ENCODE data around the gene VAMP8. TPM values are rescaled to one million over a fixed set of nuclear protein-coding genes. Genes with fewer than 3 reads are reported as not detected.
A peak's percentile ranks its signal among the peaks of the same experiment; 100 is the strongest.
"Not testable (repeated sequence)": the region's sequence is repeated elsewhere in the genome, so short reads cannot be mapped to it uniquely, and the experiment has no call there.

The VAMP8 gene
- total RNA-seq, 1 donor from 2014 or later = 51.0 TPM

DNA sequence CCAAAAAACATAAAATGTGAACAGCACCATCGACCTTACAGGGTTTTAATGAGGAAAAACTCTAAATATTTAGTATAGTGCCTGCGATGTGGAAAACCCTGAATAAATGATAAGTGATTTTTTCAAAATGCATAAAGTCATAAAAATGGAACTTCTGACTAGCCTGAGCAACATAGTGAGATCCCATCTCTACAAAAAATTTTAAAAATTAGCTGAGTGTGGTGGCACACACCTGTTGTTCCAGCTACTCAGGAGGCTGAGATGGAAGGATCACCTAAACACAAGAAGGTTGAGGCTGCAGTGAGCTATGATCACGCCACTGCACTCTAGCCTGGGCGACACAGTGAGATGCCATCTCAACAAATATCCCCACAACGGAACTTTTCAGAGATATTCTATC is 20.3 kb upstream of the VAMP8 start:
- peaks cover 8% of the 10 kb centered on the region for H3K36me3 Mint-ChIP-seq
- H3K4me1 Mint-ChIP-seq = peaks cover 20% of the 10 kb centered on the region
- no peaks in the 10 kb centered on the region for H3K27me3 Mint-ChIP-seq (ENCODE audit: low read depth)
- H3K9me3 Mint-ChIP-seq = no peaks in the 10 kb centered on the region
- TF ChIP-seq, protein P1, sequence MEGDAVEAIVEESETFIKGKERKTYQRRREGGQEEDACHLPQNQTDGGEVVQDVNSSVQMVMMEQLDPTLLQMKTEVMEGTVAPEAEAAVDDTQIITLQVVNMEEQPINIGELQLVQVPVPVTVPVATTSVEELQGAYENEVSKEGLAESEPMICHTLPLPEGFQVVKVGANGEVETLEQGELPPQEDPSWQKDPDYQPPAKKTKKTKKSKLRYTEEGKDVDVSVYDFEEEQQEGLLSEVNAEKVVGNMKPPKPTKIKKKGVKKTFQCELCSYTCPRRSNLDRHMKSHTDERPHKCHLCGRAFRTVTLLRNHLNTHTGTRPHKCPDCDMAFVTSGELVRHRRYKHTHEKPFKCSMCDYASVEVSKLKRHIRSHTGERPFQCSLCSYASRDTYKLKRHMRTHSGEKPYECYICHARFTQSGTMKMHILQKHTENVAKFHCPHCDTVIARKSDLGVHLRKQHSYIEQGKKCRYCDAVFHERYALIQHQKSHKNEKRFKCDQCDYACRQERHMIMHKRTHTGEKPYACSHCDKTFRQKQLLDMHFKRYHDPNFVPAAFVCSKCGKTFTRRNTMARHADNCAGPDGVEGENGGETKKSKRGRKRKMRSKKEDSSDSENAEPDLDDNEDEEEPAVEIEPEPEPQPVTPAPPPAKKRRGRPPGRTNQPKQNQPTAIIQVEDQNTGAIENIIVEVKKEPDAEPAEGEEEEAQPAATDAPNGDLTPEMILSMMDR (IDR thresholded peaks at IDR 0.05; ENCODE audit: unreplicated experiment) = no peak
- H3K27ac Mint-ChIP-seq = no peak overlapping the region
- no peak overlapping the region for H3K4me3 Mint-ChIP-seq
- DNase-seq (ENCODE audit: low spot score in 2 of 2, unreplicated experiment in 2 of 2) = no peak

DNA sequence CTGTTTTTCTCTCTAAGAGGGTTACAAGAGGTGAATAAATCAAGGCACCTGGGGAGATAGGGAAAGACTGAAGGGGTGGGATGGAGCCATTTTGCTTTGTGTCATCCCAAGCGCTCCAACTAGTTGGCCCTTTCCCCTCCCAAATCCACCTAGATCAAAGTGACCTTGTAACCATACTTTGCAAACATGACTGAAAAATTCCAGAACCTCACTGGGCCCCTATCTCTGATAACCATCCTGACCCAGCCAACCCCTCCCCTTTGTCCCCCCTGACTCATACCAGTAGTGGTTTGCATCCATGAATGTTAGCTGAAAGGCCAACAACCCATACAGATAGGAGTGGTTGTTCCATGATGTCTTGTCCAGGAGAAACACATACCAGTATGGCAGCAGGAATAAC is 19.2 kb upstream of the VAMP8 start:
- peaks cover 8% of the 10 kb centered on the region for H3K36me3 Mint-ChIP-seq
- TF ChIP-seq, protein P1 (IDR thresholded peaks at IDR 0.05; ENCODE audit: unreplicated experiment) = no peak

DNA sequence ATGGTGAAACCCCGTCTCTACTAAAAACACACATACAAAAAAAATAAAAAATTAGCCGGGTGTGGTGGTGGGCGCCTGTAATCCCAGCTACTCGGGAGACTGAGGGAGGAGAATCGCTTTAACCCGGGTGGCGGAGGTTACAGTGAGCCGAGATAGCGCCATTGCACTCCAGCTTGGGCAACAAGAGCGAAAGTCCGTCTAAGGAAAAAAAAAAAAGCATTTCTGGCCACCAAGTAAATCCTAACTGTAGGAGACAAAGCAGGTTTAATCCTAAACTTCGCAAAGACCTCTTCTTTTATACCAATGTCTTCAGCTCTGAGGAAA is 17.0 kb upstream of the VAMP8 start:
- not testable (repeated sequence) for H3K27me3 Mint-ChIP-seq (ENCODE audit: low read depth); H3K9me3 Mint-ChIP-seq; DNase-seq (ENCODE audit: low spot score in 2 of 2, unreplicated experiment in 2 of 2); H3K36me3 Mint-ChIP-seq
- peak overlapping the region; percentile 98 for H3K27ac Mint-ChIP-seq
- peaks cover 20% of the 10 kb centered on the region for H3K4me1 Mint-ChIP-seq
- H3K4me3 Mint-ChIP-seq = peak overlapping the region; percentile 97

More for the DNA sequence above, 19.2 kb upstream of the VAMP8 start:
- Mint-ChIP-seq H3K27ac (no peak overlapping the region), H3K27me3 (ENCODE audit: low read depth) (no peaks in the 10 kb centered on the region), H3K4me3 (no peak overlapping the region), H3K9me3 (no peaks in the 10 kb centered on the region), H3K4me1 (peaks cover 20% of the 10 kb centered on the region)
- no peak for DNase-seq (ENCODE audit: low spot score in 2 of 2, unreplicated experiment in 2 of 2)

DNA sequence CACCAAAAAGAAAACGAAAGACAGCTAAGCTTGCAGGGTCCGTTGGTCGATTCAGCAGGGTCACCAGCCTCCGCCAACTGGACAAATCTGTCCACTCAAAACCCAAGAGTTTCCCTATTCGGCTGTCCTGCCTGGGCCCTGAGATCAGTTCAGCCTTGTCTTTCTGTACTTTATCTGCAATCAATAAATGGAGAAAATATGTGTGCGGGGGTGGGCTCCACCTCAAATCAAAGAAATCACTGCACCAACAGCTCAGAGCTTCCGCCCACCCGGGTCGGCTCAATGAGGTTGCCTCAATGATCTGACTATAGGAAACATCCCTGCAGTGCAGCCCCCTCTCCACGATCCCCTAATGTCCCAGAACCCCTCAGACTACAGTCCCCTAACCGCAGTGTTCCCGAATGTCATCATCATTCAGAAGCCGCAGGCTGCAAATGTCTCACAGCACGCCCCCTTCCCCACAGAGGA is 16.5 kb upstream of the VAMP8 start:
- Mint-ChIP-seq H3K4me1 (peaks cover 20% of the 10 kb centered on the region), H3K36me3 (peaks cover 4% of the 10 kb centered on the region), H3K27me3 (ENCODE audit: low read depth) (no peaks in the 10 kb centered on the region), H3K4me3 (peak overlapping the region; percentile 97), H3K9me3 (no peaks in the 10 kb centered on the region), H3K27ac (peak overlapping the region; percentile 98)
- TF ChIP-seq, protein P1 (IDR thresholded peaks at IDR 0.05; ENCODE audit: unreplicated experiment) = no peak
- DNase-seq (ENCODE audit: low spot score in 2 of 2, unreplicated experiment in 2 of 2) = no peak

DNA sequence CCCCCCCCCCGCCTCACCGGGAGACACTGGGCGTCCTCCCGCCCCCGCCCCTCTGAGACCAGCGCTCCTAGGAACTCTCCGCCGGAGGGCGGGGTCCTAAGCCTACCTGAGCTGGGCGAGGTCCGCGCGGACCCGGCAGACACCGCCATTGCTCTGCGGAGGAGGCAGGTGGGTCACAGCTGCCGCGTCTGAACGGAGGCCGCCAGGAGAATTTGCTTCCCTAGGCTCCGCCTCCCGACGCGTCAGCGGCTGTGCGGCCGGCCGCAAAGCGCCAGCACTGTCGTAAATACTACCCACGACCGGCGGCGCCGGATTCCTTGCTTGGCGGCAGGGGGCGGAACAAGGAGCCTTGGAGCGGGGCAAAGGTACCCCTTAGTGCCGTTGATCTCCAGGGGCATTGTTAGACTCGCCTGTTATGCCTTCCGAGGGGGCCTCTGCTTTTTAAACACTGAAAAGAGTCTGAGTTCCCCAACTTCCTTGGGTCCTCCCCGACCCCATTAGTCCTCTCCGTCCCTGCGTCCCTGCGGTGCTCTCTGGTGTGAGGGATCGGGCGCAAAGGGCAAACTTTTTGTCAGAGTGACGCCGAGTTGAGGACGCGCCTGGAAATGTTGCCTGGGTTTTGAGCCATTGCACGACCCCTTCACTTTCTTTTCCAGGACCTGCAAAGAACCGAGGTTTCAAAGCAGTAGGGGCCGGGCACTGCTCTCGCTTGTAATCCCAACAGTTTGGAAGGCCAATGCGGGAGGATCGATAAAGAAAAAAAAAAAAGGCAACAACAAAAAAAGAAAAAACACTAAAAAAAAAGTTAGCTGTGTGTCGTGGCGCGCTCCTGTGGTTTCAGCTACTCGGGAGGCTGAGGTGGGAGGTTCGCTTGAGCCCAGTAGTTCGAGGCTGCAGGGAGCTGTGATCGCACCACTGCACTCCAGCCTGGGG is 15.8 kb upstream of the VAMP8 start, which contains the start of gene GGCX:
Gene GGCX (minus strand): TSS at position 214 of the 933 bp plus-strand sequence. CDS start 65 bp downstream, at position 149.
- peak; percentile 91 for DNase-seq (ENCODE audit: low spot score in 2 of 2, unreplicated experiment in 2 of 2)
- peak within 1 kb of the TSS; percentile 98 for H3K27ac Mint-ChIP-seq
- no peaks in the 10 kb centered on the region for H3K9me3 Mint-ChIP-seq
- H3K4me3 Mint-ChIP-seq = peak within 1 kb of the TSS; percentile 97
- TF ChIP-seq, protein P1 (IDR thresholded peaks at IDR 0.05; ENCODE audit: unreplicated experiment) = peak; percentile 28
- H3K36me3 Mint-ChIP-seq = peaks cover 4% of the 10 kb centered on the region
- no peaks in the 10 kb centered on the region for H3K27me3 Mint-ChIP-seq (ENCODE audit: low read depth)
- peaks cover 20% of the 10 kb centered on the region for H3K4me1 Mint-ChIP-seq

DNA sequence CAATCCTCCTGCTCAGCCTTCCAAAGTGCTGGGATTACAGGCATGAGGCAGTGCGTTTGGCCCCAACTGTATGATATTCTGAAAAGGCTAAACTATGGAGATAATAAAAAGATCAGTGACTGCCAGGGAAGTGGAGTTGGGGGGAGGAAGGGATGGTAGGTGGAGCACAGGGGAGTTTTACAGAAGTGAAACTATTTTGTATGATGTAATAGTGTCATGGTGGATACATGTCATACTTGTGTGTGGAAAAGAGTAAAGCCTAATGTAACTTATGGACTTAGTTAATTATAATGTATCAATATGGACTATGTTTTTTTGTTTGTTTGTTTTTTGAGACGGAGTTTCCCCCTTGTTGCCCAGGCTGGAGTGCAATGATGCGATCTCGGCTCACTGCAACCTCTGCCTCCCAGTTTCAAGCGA is 13.2 kb upstream of the VAMP8 start:
- Mint-ChIP-seq H3K4me3 (no peak overlapping the region), H3K27me3 (ENCODE audit: low read depth) (no peaks in the 10 kb centered on the region), H3K9me3 (no peaks in the 10 kb centered on the region), H3K4me1 (peaks cover 20% of the 10 kb centered on the region), H3K27ac (peak overlapping the region; percentile 5), H3K36me3 (no peaks in the 10 kb centered on the region)
- DNase-seq (ENCODE audit: low spot score in 2 of 2, unreplicated experiment in 2 of 2) = no peak
- TF ChIP-seq, protein P1 (IDR thresholded peaks at IDR 0.05; ENCODE audit: unreplicated experiment) = no peak

All from mesothelial cell of epicardium (in vitro differentiated cells).